HL-60 (cell line): Measurements from ENCODE around the gene NRXN3.

ENCODE experiments used
- GABPA ChIP-seq: IDR thresholded peaks from 2 replicates; pipeline ENCODE4 v1.6.1; 2012; ENCODE audit warnings: low read depth
- POLR2AphosphoS5 ChIP-seq: IDR thresholded peaks from 2 replicates; pipeline ENCODE4 v1.6.1; 2012; ENCODE audit warnings: low read depth
- SPI1 ChIP-seq: IDR thresholded peaks from 2 replicates; pipeline ENCODE4 v1.6.1; 2012; ENCODE audit warnings: low read depth, mild to moderate bottlenecking, borderline replicate concordance
- TF ChIP-seq, protein P1 (sequence below): IDR thresholded peaks from one replicate; pipeline ENCODE4 v1.5.1; 2011; ENCODE audit warnings: low read length, control low read depth, inconsistent platforms; ENCODE audit not compliant: insufficient read depth
- TF ChIP-seq, protein P2 (sequence below): IDR thresholded peaks from 2 replicates; pipeline ENCODE4 v1.6.1; 2012; ENCODE audit warnings: low read depth; ENCODE audit not compliant: insufficient replicate concordance

DNA sequence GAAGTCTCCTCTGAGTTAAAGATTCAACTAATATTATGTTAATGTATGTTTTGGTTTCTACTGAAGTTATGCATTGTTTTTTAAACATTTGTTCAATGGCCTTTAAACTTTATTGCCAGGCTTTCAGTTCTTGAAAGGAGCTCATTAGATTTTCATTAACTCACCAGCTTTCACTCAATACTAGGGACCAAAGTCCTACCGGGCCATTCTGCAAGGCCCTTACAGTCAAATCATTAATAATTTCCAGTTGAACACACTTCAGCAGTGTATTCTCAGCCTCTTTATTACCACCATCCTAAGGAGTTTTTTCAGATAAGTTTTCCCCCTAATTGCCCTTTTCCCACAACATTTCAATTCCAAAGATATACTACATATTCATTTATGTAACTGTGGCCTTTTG, 1631.9 kb downstream of the NRXN3 start:
- TF ChIP-seq, protein P1, sequence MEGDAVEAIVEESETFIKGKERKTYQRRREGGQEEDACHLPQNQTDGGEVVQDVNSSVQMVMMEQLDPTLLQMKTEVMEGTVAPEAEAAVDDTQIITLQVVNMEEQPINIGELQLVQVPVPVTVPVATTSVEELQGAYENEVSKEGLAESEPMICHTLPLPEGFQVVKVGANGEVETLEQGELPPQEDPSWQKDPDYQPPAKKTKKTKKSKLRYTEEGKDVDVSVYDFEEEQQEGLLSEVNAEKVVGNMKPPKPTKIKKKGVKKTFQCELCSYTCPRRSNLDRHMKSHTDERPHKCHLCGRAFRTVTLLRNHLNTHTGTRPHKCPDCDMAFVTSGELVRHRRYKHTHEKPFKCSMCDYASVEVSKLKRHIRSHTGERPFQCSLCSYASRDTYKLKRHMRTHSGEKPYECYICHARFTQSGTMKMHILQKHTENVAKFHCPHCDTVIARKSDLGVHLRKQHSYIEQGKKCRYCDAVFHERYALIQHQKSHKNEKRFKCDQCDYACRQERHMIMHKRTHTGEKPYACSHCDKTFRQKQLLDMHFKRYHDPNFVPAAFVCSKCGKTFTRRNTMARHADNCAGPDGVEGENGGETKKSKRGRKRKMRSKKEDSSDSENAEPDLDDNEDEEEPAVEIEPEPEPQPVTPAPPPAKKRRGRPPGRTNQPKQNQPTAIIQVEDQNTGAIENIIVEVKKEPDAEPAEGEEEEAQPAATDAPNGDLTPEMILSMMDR, result no peak
- TF ChIP-seq, protein P2, sequence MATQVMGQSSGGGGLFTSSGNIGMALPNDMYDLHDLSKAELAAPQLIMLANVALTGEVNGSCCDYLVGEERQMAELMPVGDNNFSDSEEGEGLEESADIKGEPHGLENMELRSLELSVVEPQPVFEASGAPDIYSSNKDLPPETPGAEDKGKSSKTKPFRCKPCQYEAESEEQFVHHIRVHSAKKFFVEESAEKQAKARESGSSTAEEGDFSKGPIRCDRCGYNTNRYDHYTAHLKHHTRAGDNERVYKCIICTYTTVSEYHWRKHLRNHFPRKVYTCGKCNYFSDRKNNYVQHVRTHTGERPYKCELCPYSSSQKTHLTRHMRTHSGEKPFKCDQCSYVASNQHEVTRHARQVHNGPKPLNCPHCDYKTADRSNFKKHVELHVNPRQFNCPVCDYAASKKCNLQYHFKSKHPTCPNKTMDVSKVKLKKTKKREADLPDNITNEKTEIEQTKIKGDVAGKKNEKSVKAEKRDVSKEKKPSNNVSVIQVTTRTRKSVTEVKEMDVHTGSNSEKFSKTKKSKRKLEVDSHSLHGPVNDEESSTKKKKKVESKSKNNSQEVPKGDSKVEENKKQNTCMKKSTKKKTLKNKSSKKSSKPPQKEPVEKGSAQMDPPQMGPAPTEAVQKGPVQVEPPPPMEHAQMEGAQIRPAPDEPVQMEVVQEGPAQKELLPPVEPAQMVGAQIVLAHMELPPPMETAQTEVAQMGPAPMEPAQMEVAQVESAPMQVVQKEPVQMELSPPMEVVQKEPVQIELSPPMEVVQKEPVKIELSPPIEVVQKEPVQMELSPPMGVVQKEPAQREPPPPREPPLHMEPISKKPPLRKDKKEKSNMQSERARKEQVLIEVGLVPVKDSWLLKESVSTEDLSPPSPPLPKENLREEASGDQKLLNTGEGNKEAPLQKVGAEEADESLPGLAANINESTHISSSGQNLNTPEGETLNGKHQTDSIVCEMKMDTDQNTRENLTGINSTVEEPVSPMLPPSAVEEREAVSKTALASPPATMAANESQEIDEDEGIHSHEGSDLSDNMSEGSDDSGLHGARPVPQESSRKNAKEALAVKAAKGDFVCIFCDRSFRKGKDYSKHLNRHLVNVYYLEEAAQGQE, result no peak
- TF ChIP-seq POLR2AphosphoS5, result no peak
- TF ChIP-seq GABPA, result no peak
- no peak for TF ChIP-seq SPI1
